GM12875 (cell line): ENCODE results near the gene NSF.
"Not testable (repeated sequence)": the region's sequence is repeated elsewhere in the genome, so short reads cannot be mapped to it uniquely, and the experiment has no call there.

Experiments used
- H3K4me3 ChIP-seq: one replicate; pipeline ENCODE4 v1.5.1; 2011; ENCODE audit warnings: low read depth, low read length, control low read depth
- CTCF ChIP-seq: IDR thresholded peaks from 2 replicates; pipeline ENCODE4 v1.5.1; 2011; ENCODE audit warnings: low read depth, mild to moderate bottlenecking, control low read depth, inconsistent platforms, low read length, moderate library complexity, borderline replicate concordance; ENCODE audit not compliant: insufficient read depth

NSF gene

GRCh38 chr17:46764709-46765401 is 174.4 kb downstream of the NSF start:
- TF ChIP-seq CTCF = no peak
- H3K4me3 ChIP-seq = no peak overlapping the region

- H3K4me3 ChIP-seq = no peak overlapping the region
- TF ChIP-seq CTCF = no peak
Observed at GRCh38 chr17:46765453-46765852, 175.0 kb downstream of the NSF start.

GRCh38 chr17:46766493-46767491 is 176.3 kb downstream of the NSF start:
- no peak overlapping the region for H3K4me3 ChIP-seq
- TF ChIP-seq CTCF = no peak

GRCh38 chr17:46768540-46768870 is 178.0 kb downstream of the NSF start:
- no peak for TF ChIP-seq CTCF
- H3K4me3 ChIP-seq = no peak overlapping the region

- not testable (repeated sequence) for H3K4me3 ChIP-seq
Observed at GRCh38 chr17:46768896-46769295, 178.4 kb downstream of the NSF start.

GRCh38 chr17:46769531-46770438 is 179.3 kb downstream of the NSF start:
- no peak for TF ChIP-seq CTCF
- no peak overlapping the region for H3K4me3 ChIP-seq

- no peak overlapping the region for H3K4me3 ChIP-seq
- no peak for TF ChIP-seq CTCF
Observed at GRCh38 chr17:46770439-46770817, 180.0 kb downstream of the NSF start.
